ENCODE data around the gene SKIDA1.

GRCh38 chr10:21499701-21500577 lies 25.5 kb downstream of the SKIDA1 start:
- TF ChIP-seq CTCF (conservative IDR thresholded peaks at IDR 0.05; ENCODE audit: low read depth, low read length) (no peak), EZH2 (IDR thresholded peaks at IDR 0.05; ENCODE audit: borderline replicate concordance, low read depth, low read length, poor library complexity, severe bottlenecking) (no peak)
